HG03175 (cell line): ENCODE measurements around the gene MAN2B2.
"Not testable (repeated sequence)": the region's sequence is repeated elsewhere in the genome, so short reads cannot be mapped to it uniquely, and the experiment has no call there.

Source experiments
- ATAC-seq: cut with Tn5 transposase; IDR thresholded peaks from one replicate; pipeline ENCODE4 v1.9.1; 2021; ENCODE audit warnings: mild to moderate bottlenecking, moderate library complexity; ENCODE audit not compliant: unreplicated experiment

Gene MAN2B2

DNA sequence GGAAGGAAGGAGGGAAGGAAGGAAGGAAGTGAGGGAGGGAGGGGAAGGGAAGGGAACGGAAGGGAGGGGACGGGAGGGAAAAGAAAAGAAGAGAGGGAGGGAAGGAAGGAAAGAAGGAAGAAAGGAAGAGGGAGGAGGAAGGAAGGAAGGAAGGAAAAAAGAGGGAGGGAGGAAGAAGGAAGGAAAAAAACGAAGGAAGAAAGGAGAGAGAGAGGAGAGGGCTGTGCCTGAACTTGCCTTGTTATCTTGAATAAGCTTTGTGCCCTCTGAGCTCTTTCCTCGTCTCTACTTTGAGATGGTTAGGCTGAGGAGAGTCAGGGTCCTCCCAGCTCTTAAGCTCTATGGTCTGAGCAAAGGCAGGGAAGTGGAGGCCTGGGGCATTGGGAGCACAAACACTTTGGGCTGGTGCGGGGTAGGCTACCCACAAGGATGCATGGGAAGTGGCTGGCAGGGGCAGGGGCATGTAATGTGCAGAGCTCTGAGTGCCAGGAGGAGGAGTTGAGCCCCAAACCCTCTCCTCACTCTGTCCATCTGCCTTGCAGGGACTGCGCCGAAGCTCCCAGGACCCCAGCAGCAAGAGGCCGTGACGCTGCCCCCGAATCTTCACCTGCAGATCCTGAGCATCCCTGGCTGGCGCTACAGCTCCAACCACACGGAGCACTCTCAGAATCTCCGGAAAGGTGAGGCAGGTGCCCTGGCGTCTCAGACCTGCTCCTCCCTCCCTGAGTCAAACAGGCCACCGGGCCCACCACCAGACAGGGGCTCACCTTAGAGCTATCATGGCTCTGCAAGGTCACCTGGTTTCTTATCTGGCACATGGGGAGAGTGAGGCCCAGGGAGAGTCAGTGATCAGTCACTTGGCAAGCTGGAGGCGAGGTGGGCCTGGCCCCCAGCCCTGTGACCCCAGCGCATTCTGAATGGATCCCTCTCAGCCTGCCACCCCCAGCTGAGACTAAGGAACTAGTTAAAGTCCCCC lies 39.0 kb downstream of the MAN2B2 start:
- no peak for ATAC-seq

DNA sequence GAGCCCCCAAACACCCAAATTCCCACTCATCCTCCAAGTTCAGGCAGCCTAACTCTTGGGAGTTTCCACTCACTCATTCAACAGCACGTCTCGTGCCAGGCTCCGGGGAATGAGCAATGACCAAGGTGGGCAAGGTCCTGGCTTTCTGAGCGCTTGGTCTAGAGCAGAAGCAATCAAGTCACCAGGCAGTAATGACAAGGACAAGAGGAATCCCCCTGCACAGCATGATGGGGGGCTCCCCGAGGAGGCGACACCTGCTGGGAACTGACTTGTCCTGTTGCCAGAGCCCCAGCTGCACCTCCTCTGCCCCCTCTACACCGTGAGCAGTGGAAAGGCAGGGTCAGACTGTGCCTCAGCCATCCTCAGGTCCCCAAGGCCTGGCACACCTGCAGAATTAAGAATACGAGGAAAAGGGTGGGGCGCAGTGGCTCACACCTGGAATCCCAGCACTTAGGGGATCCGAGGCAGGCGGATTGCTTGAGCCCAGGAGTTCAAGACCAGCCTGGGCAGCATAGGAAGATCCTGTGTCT lies 39.8 kb downstream of the MAN2B2 start:
- ATAC-seq: no peak

DNA sequence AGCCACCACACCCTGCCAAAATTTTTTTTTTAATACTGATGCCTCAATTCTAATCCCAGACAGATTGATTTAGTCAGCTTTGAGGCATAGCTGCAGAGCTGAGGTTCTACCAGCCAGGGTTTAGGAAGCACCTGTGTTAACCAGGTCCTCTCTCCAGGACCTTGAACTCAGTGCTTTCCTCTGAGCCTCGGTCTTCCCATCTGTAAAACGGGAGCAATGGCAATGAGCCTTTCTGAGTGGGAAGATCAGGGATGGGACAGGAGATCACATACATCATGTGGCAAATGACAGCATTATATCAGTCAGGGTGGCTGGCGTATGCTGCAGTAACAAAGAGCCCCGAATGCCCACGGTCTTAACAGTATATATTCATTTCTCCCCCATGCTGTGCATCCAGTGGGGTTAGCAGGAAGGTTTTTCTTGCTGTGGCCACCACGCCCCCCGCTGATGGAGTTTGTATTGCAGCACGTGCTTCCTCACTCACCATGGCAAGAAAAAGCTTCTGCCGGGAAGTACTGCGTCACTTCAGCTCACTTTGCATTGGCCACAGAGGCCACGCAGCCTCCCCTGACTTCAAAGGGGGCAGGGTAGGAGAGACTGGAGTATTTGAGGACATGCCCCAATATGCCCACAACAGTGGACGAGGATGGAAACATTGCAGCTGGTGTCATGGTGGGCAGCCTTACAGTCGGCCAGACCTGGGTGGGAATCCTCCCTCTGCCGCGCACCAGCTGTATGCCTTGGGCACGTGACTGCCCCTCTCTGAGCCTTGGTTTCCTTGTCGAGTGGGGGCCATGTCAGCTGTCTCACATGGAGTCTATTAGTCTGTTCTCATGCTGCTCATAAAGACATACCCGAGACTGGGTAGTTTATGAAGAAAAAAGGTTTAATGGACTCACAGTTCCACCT lies 41.4 kb downstream of the MAN2B2 start:
- ATAC-seq: no peak

DNA sequence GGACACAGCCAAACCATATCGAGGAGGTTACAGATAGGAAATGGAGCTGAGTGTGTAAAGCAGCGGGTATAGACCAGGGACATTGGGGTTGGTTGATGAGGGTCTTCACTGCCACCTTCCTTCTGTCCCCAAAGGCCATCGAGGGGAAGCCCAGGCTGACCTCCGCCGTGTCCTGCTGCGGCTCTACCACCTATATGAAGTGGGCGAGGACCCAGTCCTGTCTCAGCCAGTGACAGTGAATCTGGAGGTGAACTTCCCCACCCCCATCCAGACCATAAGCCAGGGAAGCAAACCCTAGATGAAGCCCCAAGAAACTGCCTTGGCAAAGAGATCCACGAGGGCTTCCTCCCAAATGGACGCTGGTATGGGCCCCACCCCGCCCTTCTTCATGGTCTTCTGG lies 42.3 kb downstream of the MAN2B2 start:
- no peak for ATAC-seq

DNA sequence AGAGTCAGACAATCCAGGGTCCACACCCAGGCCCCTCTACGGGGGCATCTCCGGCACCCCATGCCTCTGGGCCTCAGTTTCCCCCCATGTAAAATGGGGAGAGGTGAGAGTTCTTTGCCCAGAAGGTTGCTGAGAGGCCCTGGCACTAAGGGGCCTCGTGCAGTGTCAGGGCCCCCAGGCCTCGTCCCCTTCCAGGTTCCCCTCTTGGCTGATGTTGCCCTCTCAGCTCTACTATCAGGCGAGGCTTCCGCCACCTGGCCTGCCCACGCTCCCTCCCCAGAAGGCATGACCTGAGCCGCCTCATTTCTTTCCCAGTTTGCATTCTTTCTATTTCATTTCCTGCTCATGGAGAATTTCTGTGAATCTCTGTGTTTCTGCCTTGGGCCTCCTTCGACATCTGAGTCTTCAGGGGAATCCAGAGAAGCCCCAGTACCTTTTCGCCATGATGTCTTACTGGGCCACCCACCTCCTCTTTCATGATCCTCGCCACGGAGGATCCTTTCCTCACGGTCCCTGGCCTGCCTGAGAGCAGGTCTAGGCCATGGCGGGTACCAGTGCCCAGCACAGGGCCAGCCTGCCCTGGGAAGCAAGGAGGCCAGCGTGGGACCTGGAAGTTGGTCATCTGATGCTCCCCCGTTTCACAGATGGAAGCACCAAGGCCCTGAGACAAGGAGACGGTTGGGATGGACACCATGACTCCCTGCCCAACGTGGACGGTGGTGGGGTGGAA lies 43.6 kb downstream of the MAN2B2 start:
- no peak for ATAC-seq

DNA sequence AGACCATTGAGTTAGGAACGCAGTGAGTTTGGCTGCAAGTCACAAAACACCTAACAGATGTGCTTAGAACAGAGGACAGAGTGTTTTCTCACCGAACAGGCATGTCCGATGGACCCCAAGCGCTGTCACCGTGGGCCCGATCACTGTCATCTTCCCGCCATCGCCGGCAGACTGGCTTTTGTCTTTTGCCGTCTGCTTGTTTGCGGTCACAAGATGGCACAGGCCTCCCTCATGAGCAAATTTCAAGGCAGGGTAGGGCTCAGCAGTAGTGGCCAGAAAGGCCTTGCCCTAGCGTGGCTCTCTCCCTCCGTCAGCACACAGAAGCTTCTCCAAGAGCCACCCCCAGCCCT lies 44.1 kb downstream of the MAN2B2 start:
- ATAC-seq: no peak

DNA sequence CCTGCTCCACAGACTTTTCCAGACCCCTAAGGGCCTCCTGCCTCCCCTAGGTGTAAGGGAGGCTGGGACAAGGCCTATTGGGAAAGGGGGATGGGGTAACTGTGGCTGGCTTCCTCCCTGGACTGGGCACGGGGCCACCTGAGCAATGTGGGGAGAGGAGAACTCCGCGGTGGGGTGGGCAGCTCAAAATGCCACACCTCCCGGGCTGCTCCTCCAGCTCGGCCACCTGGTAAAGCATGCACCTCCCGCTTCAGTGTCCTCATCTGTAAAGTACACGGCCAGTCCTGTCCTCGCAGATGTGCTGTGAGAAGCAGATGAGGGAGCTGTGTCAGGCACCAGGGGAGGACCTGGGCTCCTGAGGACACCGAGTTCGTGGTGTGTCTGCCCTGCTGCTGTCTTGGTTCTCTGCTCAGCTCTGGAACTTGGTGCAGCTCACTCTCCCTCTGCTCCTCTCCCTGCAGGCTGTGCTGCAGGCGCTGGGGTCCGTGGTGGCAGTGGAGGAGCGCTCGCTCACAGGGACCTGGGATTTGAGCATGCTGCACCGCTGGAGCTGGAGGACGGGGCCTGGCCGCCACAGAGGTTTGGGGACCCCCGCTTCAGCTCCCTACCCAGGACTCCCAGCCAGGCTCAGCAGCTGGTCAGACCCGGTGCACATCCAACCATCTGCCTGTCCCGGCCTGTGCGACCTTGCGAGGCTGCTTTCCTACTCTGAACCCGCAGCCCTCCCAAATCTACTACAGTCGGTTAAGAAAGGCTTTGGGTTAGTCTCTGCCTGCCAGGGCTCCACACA lies 44.7 kb downstream of the MAN2B2 start:
- ATAC-seq: no peak

DNA sequence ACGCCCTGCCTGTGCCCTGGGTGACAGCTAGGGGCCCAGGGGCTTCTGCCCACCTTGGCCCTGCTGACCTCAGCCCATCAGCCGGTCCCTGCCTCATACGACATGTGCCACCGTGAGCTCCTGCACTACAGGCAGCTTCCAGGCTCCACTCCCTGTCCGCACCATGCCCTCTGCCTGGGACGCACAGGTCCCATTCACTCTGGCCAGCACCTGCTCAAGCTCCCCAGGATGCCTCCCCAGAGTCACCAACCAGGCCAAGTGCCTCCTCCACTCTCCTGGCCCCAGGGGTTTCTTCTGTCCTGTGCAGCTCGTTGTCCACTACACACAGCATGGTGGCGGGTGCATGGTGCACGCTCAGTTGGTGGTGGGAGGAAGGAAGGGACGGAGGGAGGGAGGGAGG lies 45.3 kb downstream of the MAN2B2 start:
- no peak for ATAC-seq

DNA sequence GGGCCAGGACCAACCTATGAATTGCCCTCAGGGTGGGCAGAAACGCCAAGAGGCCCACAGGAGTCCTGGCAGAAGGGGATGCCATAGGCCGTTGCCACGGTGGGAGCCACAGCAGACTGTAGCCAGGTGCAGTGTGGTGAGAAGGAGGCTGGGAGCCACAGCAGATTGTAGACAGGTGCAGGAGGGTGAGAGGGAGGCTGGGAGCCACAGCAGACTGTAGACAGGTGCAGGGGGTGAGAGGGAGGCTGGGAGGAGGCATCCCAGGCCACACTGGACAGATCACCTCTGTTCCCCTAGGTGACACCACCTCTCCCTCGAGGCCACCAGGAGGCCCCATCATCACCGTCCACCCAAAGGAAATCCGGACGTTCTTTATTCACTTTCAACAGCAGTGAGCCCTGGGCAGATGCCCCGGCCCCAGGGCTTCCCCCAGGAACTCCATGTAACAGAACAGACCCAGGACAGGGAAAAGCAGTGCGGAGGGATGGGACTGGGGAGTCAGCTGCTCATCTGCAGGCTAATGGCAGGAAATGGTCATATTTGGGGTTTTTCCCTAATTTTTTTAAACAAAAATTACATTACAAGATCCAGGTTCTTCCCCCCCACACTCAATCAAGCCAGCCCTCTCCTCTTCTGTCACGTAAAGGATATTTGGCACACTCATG lies 46.0 kb downstream of the MAN2B2 start:
- ATAC-seq: no peak

DNA sequence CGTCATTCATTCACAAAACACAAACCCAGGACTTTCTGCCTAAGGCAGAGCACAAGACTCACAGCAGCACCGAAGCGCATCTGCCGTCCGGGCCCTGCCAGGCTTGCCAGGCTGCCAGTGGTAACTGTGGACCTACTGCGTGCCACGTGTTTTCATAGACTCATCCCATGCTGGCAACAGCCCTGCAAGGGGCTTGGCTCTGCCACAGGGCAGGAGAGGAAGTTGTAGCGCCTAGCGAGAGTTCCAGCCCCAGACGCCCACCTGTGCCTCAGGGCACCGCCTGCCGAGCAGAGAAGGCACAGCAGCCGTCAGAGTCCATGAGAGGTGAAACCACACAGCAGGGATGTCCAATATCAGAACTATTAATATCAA lies 46.6 kb downstream of the MAN2B2 start:
- ATAC-seq: no peak

DNA sequence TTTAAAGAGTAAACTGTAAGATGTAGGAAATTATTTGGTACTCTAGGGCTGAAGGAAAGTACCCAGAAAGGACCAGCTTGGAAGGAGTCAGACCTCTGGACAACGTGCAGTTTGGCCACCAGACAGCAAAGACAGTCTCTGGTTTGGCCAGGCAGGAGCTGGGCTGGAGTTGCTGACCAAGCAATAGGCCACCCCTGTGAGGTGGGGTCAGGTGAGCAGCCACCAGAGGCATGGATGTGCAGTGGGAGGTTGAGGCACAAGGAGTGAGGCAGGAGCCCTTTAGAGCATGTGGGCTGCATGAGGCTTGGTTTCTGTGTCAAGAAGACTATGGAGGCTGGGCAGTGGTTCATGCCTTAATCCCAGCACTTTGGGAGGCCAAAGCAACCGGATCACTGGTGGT lies 47.8 kb downstream of the MAN2B2 start:
- ATAC-seq: no peak

DNA sequence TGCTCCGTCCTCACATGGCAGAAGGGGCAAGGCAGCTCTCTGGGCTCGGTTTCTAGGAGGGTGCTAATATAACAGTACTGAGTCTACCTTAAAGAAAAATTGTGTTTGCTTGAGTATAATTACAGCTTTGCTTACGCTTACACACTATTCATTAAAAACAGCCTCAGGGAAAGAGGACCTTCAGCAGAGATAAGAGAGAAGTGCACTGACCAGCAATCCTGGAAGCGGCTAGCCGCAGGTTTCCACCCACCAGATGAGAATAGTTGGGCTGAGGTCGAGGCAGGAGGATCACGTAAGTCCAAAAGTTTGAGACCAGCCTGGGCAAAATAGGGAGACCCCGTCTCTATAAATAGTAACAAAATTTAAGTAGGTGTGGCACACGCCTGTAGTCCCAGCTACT lies 50.3 kb downstream of the MAN2B2 start:
- no peak for ATAC-seq

DNA sequence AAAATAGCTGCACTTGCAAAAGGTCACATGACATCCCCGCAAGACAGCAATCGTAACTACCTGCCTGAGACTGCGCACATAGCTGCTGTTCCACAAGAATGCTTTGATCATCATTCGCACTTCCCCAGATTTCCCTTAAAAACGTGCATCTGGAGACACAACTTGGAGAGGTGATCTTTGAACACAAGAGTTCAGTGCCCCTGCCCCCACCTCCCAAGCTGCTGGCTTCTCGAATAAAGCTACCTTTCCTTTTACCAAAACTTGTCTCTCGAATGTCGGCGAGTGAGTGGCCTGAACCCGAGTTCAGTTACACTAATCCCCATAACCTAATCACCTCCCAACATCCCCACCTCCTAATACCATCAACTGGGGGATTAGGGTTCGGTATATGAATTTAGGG lies 51.1 kb downstream of the MAN2B2 start:
- ATAC-seq: no peak

DNA sequence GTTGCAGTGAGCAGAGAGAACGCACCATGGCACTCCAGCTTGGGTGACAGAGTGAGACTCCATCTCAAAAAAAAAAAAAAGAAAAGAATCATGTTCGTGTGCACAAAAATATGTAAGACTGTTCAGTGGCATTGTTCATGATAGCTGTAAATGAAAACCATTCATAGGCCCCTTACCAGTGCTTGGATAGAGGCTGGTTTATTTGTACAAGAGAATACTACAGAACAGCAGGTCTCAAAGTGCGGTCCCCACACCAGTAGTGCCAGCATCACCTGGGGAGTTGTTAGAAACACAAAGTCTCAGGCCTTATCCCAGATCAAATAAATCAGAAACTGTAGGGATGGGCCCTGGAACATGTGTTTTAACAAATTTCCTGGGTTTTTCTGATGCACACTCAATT lies 52.8 kb downstream of the MAN2B2 start:
- no peak for ATAC-seq

DNA sequence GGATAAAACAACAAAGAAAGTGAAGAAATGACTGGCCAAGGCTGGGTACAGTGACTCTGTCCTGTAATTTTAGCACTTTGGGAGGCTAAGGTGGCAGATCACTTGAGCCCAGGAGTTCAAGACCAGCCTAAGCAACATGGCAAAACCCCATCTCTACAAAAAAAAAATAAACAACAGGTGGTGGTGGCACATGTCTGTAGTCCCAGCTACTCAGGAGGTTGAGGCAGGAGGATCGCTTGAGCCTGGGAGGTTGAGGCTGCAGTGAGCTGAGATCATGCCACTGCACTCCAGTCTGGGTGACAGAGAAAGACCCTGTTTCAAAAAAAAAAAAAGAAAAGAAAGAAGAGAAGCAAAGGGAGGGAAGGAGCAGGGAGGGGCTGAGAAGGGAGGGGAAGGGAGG lies 53.5 kb downstream of the MAN2B2 start:
- not testable (repeated sequence) for ATAC-seq

DNA sequence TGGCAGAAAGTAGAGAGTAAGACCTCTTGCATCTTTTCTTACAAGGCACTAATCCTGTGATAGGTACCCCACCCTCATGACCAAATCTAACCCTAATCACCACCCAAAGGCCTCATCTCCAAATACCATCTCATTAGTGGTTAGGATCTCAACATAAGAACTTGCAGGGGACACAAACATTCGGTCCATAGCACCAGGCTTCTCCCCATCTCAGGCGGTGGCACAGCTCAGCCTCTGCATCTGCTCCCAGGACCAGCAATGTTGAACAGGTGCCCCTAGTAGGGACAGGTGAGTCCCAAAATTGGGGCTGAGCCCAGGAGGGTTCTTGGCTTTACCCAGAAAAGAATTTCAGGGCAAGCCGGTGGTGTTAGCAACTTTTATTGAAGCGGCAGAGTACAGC lies 57.1 kb downstream of the MAN2B2 start:
- no peak for ATAC-seq

DNA sequence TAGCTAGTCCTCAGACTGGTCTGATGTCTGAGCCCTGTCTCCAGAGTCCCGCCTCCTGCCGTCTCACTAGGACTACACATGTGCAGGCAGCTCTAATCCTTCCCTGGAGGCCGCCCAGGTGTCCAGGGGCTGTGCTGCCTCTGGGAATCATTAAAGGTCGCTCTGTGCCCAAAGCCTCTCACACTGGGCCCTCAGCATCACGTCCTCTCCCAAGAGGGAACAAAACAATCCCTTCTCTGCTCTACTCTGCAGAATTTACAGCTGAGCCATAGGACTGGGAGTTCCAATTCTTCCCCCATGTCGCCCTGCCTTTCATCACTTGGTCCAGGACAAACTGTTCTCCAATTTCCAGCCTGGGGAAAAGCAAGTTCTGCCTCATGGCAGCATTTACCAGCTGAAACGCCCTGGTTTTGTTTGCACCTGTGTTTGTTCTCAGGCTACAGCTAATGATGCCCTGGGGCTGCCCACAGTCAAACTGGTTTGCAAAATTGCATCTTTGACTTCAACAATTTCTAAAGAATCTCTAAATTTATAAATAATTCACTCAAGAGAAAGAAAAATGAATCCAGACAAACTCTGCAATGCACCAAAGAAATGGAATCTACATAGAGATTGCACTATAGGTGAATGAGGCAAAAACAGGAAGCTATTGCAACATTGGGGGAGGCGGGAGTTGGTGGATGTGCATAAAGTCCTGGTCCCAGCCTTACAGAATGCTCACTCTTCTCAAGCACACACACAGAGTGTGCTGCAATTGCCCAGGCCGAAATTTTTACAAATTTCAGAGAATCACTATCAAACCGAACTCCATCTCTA lies 58.3 kb downstream of the MAN2B2 start:
- no peak for ATAC-seq

DNA sequence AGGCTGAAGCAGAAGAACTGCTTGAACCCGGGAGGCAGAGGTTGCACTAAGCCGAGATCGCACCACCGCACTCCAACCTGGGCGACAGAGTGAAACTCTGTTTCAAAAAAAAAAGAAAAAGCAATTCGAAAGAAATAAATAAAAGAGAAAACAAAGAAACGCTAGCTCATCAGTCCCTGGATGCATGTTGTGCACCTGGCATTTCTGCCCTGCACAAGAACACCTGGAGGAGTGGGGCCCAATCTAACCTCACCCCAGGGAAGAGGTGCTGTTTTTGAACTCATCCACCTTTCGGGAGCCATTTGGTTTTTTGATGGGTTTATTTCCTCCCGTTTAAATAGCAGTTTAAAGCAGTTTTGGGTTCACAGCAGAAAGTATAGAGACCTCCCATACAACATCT lies 59.8 kb downstream of the MAN2B2 start:
- ATAC-seq: no peak

DNA sequence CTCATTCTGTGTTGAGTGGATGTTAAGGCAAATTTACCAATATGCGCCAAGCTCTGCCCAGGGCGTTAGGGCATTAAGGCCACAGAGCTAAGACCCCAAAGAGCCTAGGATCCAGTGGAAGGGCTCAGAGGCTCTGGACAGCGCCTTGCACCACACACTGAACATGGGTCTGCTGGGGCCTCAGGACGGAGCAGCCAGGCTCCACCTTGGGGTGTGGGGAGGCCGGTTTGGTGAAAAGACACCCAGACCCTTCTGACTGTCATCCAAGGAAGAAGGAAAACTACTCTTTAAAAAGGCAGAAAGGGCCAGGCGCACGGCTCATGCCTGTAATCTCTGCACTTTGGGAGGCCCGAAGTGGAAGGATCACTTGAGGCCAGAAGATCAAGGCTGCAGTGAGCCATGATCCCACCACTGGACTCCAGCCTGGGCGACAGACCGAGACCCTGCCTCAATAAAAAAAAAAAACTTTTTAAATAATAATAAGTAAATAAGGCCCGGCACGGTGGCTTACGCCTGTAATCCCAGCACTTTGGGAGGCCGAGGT lies 64.2 kb downstream of the MAN2B2 start:
- no peak for ATAC-seq
